Activated CD4-positive, alpha-beta T cell treated with anti-CD3 and anti-CD28 coated beads, Interleukin-2, amount 10 ng/mL, durations not matched to agents 7 days and 5 days (primary cell): ENCODE results near the gene CDS2. TPM values are rescaled to one million over a fixed set of nuclear protein-coding genes. Genes with fewer than 3 reads are reported as not detected.
A peak's percentile ranks its signal among the peaks of the same experiment; 100 is the strongest.

Source experiments
- CTCF ChIA-PET: fragments of 350-600 bp; sonication (Branson Sonifier 250); formaldehyde crosslinking; loops from one replicate; lab custom pipeline; 2021; ENCODE audit warnings: antibody characterized with exemption; lab: Charles Lee
- POLR2A ChIA-PET: fragments of 350-600 bp; sonication (Branson Sonifier 250); formaldehyde crosslinking; loops from one replicate; lab custom pipeline; 2021; ENCODE audit warnings: antibody characterized with exemption; lab: Charles Lee
- DNase-seq: peaks from one replicate; pipeline ENCODE4 v3.0.0-alpha.2; 2020
- H3K27ac Mint-ChIP-seq: one replicate; pipeline ENCODE4 v1.8.0; 2021; ENCODE audit warnings: mild to moderate bottlenecking, moderate library complexity, mixed read lengths
- H3K27me3 Mint-ChIP-seq: one replicate; pipeline ENCODE4 v1.8.0; 2021; ENCODE audit warnings: mixed read lengths
- H3K36me3 Mint-ChIP-seq: one replicate; pipeline ENCODE4 v1.8.0; 2021; ENCODE audit warnings: low read depth, mixed read lengths
- H3K4me1 Mint-ChIP-seq: one replicate; pipeline ENCODE4 v1.8.0; 2021; ENCODE audit warnings: mixed read lengths
- H3K4me3 Mint-ChIP-seq: one replicate; pipeline ENCODE4 v1.8.0; 2021; ENCODE audit warnings: mild to moderate bottlenecking, moderate library complexity, mixed read lengths
- H3K9me3 Mint-ChIP-seq: one replicate; pipeline ENCODE4 v1.8.0; 2021; ENCODE audit warnings: mixed read lengths
- total RNA-seq, 2 experiments: library from RNA; stranded (reverse); gene quantifications; one replicate each; pipeline ENCODE4 v1.2.3, GENCODE V29; 2021

CDS2 gene
- total RNA-seq, 2 experiments from 2014 or later = 54.5 to 58.4 TPM

GRCh38 chr20:5159928-5160327 is 33.1 kb downstream of the CDS2 start:
- H3K27ac Mint-ChIP-seq = no peak overlapping the region
- no peaks in the 10 kb centered on the region for H3K27me3 Mint-ChIP-seq
- H3K4me1 Mint-ChIP-seq = peaks cover 25% of the 10 kb centered on the region
- POLR2A ChIA-PET = no interaction called here
- H3K36me3 Mint-ChIP-seq = peaks cover 8% of the 10 kb centered on the region
- no peak overlapping the region for H3K4me3 Mint-ChIP-seq
- H3K9me3 Mint-ChIP-seq = no peaks in the 10 kb centered on the region
- DNase-seq = no peak
- CTCF ChIA-PET = no interaction called here

- Mint-ChIP-seq H3K36me3 (peaks cover 7% of the 10 kb centered on the region), H3K4me1 (peaks cover 22% of the 10 kb centered on the region), H3K27me3 (no peaks in the 10 kb centered on the region), H3K27ac (no peak overlapping the region), H3K9me3 (no peaks in the 10 kb centered on the region), H3K4me3 (no peak overlapping the region)
- DNase-seq = no peak
- ChIA-PET CTCF (interaction anchor here (1.2 kb wide), 1 partner anchor 20 kb away, joined by 3 read pairs; no protein-coding TSS in a partner anchor), POLR2A (no interaction called here)
Measured at GRCh38 chr20:5160882-5161281, 34.1 kb downstream of the CDS2 start.

- Mint-ChIP-seq H3K9me3 (no peaks in the 10 kb centered on the region), H3K27me3 (no peaks in the 10 kb centered on the region), H3K4me3 (no peak overlapping the region), H3K4me1 (peaks cover 24% of the 10 kb centered on the region), H3K27ac (no peak overlapping the region), H3K36me3 (peaks cover 6% of the 10 kb centered on the region)
- ChIA-PET POLR2A (interaction anchor here (0.6 kb wide), 1 partner anchor 224 kb away, joined by 3 read pairs; no protein-coding TSS in a partner anchor), CTCF (no interaction called here)
- DNase-seq = no peak
Measured at GRCh38 chr20:5161536-5162164, 34.8 kb downstream of the CDS2 start.

GRCh38 chr20:5164645-5165625 is 38.1 kb downstream of the CDS2 start:
- Mint-ChIP-seq H3K9me3 (no peaks in the 10 kb centered on the region), H3K4me1 (peaks cover 33% of the 10 kb centered on the region), H3K27ac (no peak overlapping the region), H3K4me3 (no peak overlapping the region), H3K27me3 (no peaks in the 10 kb centered on the region), H3K36me3 (peaks cover 2% of the 10 kb centered on the region)
- no peak for DNase-seq
- POLR2A ChIA-PET = no interaction called here
- CTCF ChIA-PET = interaction anchor here (0.9 kb wide), 2 partner anchors 39 kb away, joined by 3 read pairs; no protein-coding TSS in a partner anchor

GRCh38 chr20:5168651-5169396 is 42.0 kb downstream of the CDS2 start:
- Mint-ChIP-seq H3K36me3 (peaks cover 2% of the 10 kb centered on the region), H3K4me3 (no peak overlapping the region), H3K9me3 (no peaks in the 10 kb centered on the region), H3K27ac (peak overlapping the region; percentile 81), H3K27me3 (no peaks in the 10 kb centered on the region), H3K4me1 (peaks cover 32% of the 10 kb centered on the region)
- POLR2A ChIA-PET = no interaction called here
- CTCF ChIA-PET = interaction anchor here (0.8 to 0.9 kb wide), 2 partner anchors 24 to 30 kb away, joined by 3 read pairs; no protein-coding TSS in a partner anchor
- DNase-seq = no peak

- Mint-ChIP-seq H3K4me3 (no peak overlapping the region), H3K9me3 (no peaks in the 10 kb centered on the region), H3K36me3 (peaks cover 3% of the 10 kb centered on the region), H3K27ac (no peak overlapping the region), H3K27me3 (no peaks in the 10 kb centered on the region), H3K4me1 (peaks cover 32% of the 10 kb centered on the region)
- DNase-seq = no peak
- POLR2A ChIA-PET = no interaction called here
- CTCF ChIA-PET = no interaction called here
Measured at GRCh38 chr20:5170341-5170740, 43.5 kb downstream of the CDS2 start.

GRCh38 chr20:5171064-5171789 is 44.4 kb downstream of the CDS2 start:
- no peak overlapping the region for H3K4me3 Mint-ChIP-seq
- peaks cover 28% of the 10 kb centered on the region for H3K4me1 Mint-ChIP-seq
- no peaks in the 10 kb centered on the region for H3K27me3 Mint-ChIP-seq

GRCh38 chr20:5171790-5172164 is 45.0 kb downstream of the CDS2 start:
- ChIA-PET POLR2A (no interaction called here), CTCF (interaction anchor here (1.1 kb wide), 1 partner anchor 20 kb away, joined by 3 read pairs; no protein-coding TSS in a partner anchor)
- peaks cover 24% of the 10 kb centered on the region for H3K4me1 Mint-ChIP-seq
- no peak overlapping the region for H3K27ac Mint-ChIP-seq
- no peaks in the 10 kb centered on the region for H3K27me3 Mint-ChIP-seq
- H3K9me3 Mint-ChIP-seq = no peaks in the 10 kb centered on the region
- H3K4me3 Mint-ChIP-seq = no peak overlapping the region
- DNase-seq = no peak
- peaks cover 13% of the 10 kb centered on the region for H3K36me3 Mint-ChIP-seq

More at GRCh38 chr20:5171064-5171789, 44.4 kb downstream of the CDS2 start:
- Mint-ChIP-seq H3K36me3 (peaks cover 8% of the 10 kb centered on the region), H3K9me3 (no peaks in the 10 kb centered on the region), H3K27ac (peak overlapping the region; percentile 58)
- POLR2A ChIA-PET = no interaction called here
- DNase-seq = no peak
- CTCF ChIA-PET = no interaction called here

- Mint-ChIP-seq H3K4me1 (peaks cover 23% of the 10 kb centered on the region), H3K27me3 (no peaks in the 10 kb centered on the region), H3K4me3 (no peak overlapping the region), H3K9me3 (no peaks in the 10 kb centered on the region), H3K36me3 (peaks cover 14% of the 10 kb centered on the region), H3K27ac (no peak overlapping the region)
- DNase-seq = no peak
- ChIA-PET CTCF (interaction anchor here (1.1 kb wide), 1 partner anchor 20 kb away, joined by 3 read pairs; no protein-coding TSS in a partner anchor), POLR2A (no interaction called here)
Measured at GRCh38 chr20:5172167-5172601, 45.4 kb downstream of the CDS2 start.

- ChIA-PET CTCF (interaction anchor here (1.1 kb wide), 1 partner anchor 19 kb away, joined by 3 read pairs; no protein-coding TSS in a partner anchor), POLR2A (no interaction called here)
- Mint-ChIP-seq H3K27ac (peak overlapping the region; percentile 46), H3K4me3 (no peak overlapping the region), H3K27me3 (no peaks in the 10 kb centered on the region), H3K4me1 (peaks cover 23% of the 10 kb centered on the region), H3K9me3 (no peaks in the 10 kb centered on the region), H3K36me3 (peaks cover 16% of the 10 kb centered on the region)
- no peak for DNase-seq
Measured at GRCh38 chr20:5172903-5173463, 46.2 kb downstream of the CDS2 start.

GRCh38 chr20:5173751-5174150 is 46.9 kb downstream of the CDS2 start:
- peaks cover 20% of the 10 kb centered on the region for H3K36me3 Mint-ChIP-seq
- H3K27ac Mint-ChIP-seq = peak overlapping the region; percentile 38
- peaks cover 21% of the 10 kb centered on the region for H3K4me1 Mint-ChIP-seq
- no peaks in the 10 kb centered on the region for H3K27me3 Mint-ChIP-seq
- no peak overlapping the region for H3K4me3 Mint-ChIP-seq
- ChIA-PET POLR2A (no interaction called here), CTCF (no interaction called here)
- DNase-seq = no peak
- no peaks in the 10 kb centered on the region for H3K9me3 Mint-ChIP-seq
